ENCODE measurements around the gene ZRSR2.

ZRSR2 gene

DNA sequence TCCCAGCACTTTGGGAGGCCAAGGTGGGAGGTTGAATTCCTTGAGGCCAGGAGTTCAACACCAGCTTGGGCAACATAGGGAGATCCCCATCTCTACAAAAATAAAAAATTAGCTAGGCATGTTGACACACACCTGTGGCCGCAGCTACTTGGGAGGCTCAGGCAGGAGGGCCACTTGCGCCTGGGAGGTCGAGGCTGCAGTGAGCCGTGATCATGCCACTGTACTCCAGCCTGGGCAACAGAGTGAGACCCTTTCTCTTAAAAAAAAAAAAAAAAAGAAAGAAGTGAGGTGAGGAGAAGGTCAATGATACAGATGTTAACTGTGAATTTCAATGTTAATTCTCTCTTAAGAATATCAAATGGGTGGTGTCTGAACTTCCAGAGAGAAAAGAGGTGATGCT, 79.4 kb downstream of the ZRSR2 start:
- Histone ChIP-seq H3K27ac (ENCODE audit: low read length) (no peak overlapping the region), H3K36me3 (ENCODE audit: control insufficient read depth in 2 of 2, insufficient read depth in 2 of 2, low read length in 2 of 2) (no peaks in the 10 kb centered on the region)

DNA sequence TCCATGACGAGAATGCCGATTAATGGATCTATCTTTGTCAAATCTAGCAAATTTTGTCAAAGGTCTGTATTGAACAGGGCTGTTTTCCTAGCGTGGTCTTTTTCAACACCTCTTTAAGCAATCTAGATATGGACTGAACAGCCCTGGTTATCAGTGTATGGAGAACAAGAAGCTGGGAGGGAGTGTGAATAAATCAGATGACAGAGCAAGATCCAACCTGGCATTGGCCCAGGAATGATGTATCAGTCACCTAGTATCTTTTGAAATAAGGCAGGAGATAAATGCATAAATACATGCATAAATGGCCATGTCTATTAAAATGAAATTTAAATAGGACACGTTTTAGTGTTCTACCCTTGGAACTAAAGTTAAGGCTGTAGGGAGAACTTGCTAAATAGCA, 80.0 kb downstream of the ZRSR2 start:
- H3K4me1 ChIP-seq (ENCODE audit: control insufficient read depth, insufficient read depth, low read length): no peaks in the 10 kb centered on the region
- no peaks in the 10 kb centered on the region for H3K36me3 ChIP-seq (ENCODE audit: control insufficient read depth in 2 of 2, insufficient read depth in 2 of 2, low read length in 2 of 2)
- H3K4me3 ChIP-seq (ENCODE audit: low read length in 2 of 2): no peak overlapping the region
- H3K9ac ChIP-seq (ENCODE audit: low read length in 2 of 2): no peak overlapping the region
- no peaks in the 10 kb centered on the region for H3K9me3 ChIP-seq (ENCODE audit: control insufficient read depth in 2 of 2, low read length in 2 of 2)
- H3K27me3 ChIP-seq (ENCODE audit: control insufficient read depth in 1 of 2, insufficient read depth in 2 of 2, low read length in 2 of 2): peaks cover 0 to 7% of the 10 kb centered on the region in 2 donors
- H3K27ac ChIP-seq (ENCODE audit: low read length): no peak overlapping the region

More for the DNA sequence above, 79.4 kb downstream of the ZRSR2 start:
- Histone ChIP-seq H3K4me1 (ENCODE audit: control insufficient read depth, insufficient read depth, low read length) (no peaks in the 10 kb centered on the region), H3K4me3 (ENCODE audit: low read length in 2 of 2) (no peak overlapping the region), H3K27me3 (ENCODE audit: control insufficient read depth in 1 of 2, insufficient read depth in 2 of 2, low read length in 2 of 2) (peaks cover 0 to 7% of the 10 kb centered on the region in 2 donors), H3K9ac (ENCODE audit: low read length in 2 of 2) (no peak overlapping the region), H3K9me3 (ENCODE audit: control insufficient read depth in 2 of 2, low read length in 2 of 2) (no peaks in the 10 kb centered on the region)
